HG03565 (cell line): ENCODE results near the gene NTF4.
"Not testable (repeated sequence)": the region's sequence is repeated elsewhere in the genome, so short reads cannot be mapped to it uniquely, and the experiment has no call there.

Experiments
- ATAC-seq: cut with Tn5 transposase; IDR thresholded peaks from one replicate; pipeline ENCODE4 v1.9.1; 2021; ENCODE audit warnings: mild to moderate bottlenecking, moderate library complexity; ENCODE audit not compliant: unreplicated experiment

The NTF4 gene

DNA sequence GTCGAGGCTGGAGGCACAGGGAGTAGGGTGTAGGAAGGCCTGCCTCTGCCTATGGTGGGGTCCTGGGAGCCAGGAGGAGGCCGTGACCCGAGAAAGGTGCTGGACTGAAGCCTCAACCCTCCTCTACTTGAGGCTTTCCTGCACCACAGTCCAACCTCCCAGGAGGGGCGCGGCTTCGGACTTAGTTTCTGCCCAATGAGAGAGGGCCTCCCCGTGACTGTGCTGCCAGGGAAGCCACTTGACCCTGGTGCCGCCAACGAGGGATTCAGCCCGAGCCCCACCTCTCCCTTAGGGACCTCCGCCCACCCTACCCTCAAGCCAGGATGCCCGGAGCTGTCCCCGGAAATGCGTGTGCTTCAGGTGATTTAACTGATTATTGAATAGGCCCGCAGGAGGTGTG, 40.4 kb downstream of the NTF4 start, which contains the start of gene CGB3:
Gene CGB3 (minus strand): TSS at position 101 of the 400 bp plus-strand sequence. CDS start 362 bp downstream, outside the sequence.
- ATAC-seq, result not testable (repeated sequence)

DNA sequence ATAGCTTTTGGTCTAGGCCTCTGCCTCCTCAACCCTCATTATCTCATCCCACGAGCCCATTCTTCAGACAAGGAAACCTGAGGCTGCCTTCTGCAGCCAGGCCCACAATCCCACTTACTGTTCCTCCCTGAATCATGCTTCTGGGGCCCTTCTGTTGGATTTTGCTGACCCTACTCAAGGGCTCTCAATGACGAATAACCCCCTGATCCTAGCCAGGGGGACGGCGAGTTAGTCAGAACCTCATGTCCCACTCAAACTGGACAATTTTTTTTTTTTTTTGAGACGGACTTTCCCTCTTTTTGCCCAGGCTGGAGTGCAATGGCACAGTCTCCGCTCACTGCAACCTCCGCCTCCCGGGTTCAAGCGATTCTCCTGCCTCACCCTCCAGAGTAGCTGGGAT, 42.5 kb downstream of the NTF4 start:
- ATAC-seq, result no peak

DNA sequence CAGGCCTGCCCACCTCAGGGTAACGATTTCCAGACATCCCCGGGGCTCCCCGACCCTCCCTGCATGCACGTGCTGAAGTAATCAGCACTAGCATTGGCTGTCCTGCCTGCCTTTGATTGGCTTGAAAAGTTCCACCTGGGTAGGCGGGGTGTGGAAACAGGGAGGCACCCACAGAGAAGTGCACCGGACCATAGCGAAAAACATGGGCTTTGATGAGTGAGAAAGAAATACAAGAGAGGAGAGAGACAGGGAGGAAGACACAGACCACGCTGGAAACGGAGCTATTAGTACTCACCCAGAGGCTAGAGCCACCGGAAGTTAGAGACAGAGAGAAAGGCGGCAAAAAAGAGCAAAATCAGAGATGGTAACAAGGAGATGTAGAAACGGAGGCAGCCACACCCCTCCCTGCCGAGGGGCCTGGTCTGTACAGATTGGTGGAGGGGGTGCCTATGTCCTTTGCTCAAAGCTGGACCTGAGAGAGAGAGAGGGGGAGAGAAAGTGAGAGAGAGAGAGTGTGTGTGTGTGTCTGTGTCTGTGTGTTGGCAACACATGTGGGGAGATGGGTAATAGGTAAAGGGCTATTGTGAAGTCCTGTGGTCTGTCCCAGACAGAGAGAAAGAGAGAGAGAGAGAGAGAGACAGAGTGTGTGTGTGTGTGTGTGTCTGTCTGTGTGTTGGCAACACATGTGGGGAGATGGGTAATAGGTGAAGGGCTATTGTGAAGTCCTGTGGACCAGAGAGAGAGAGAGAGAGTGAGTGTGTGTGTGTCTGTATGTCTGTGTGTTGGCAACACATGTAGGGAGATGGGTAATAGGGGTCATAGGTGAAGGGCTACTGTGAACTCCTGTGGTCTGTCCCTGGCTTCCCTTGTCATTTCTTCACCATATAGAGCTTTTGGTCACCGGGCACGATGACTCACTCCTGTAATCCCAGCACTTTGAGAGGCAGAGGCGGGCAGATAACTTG, 43.4 kb downstream of the NTF4 start:
- no peak for ATAC-seq

DNA sequence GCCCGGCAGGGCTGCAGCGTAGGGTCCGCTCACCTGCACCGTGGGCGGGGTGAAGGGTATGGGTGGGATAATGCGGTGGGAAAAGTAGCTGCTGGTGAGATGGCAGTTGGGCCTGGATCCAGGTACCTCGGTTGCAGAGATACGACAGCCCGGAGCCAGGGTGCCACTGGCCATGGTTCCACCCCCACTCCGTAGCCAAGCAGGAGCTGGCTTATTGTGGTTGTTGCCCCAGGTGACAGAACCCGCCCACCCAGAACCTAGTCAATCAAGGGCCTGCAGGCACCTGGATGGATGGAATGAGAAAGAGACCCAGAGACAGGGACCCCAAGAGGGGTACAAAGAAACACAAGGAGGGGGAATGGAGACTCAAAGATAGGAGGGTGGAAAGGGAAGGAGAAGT, 44.3 kb downstream of the NTF4 start:
- ATAC-seq, result no peak

DNA sequence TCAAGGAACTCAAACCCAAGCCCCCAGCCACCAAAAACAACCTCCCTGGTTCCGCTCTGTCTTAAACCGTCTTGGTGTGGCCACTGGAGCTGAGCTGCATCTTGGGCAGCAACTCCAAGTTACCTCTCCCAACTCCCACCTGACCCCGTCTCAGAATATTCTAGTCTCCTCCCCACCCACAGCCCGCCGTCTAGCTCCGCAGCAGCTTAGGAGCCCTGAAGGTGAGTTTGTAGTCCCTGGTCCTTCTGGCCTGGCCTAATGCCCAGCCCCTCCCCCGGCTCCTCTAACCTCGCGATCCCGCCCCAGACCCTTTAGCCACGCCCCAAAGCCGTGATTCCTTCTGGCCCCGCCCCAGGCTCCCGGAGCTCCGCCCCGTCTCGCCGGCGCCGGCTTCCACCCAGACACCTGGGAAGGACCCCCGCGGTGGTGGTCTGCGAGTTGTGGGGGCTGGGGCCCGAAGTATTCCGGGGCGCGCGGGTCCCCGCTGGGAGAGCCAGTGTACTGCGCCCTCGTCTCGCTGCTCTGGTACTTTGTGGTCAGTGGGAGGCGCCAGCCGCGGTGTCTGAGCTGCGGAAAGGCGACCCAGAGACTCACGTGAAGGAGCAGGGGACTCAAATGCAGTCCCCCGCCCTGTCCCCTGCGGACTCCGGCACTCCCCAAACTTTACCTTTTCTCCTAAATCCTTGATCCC, 45.2 kb downstream of the NTF4 start:
- no peak for ATAC-seq

DNA sequence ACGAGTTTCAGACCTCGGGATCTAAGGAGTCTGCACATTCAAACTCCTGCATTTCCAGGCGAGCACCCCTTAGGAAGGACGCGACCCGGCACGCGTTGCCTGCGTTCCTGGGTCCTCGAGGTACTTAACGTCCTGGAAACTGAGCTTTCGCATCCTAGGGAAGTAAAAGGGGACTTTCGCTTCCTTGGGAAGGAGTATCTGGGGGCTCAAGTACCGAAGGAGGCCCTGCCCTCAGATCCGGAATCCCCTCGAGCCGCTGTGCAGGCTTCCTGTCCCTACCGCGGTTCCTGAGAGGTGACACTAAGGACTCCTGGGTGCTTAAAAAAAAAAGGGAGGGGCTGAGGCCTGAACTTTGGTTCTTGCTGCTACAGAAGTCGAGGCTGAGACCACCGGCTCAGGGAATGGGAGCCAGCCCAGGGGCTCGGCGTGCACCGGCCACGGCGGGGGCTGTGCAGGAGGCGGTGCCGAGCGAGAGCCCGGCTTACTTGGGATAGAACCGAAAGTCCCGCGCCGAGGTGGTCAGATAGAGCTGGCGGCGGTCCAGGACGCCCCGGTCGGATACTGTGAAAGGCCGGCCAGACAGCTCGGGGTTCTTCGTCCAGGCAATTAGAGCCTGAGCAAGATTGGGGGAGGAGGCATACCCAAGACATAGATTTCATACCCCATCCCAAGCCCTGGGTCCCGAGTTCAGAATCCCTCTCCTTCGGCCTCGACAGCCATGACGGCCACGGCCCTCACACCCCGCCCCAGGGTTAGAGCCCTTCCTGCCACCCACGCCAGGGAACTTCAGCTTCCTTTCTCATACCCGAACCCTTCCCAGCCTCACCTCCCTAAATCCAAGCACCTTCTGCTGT, 46.0 kb downstream of the NTF4 start:
- ATAC-seq, result not testable (repeated sequence)

DNA sequence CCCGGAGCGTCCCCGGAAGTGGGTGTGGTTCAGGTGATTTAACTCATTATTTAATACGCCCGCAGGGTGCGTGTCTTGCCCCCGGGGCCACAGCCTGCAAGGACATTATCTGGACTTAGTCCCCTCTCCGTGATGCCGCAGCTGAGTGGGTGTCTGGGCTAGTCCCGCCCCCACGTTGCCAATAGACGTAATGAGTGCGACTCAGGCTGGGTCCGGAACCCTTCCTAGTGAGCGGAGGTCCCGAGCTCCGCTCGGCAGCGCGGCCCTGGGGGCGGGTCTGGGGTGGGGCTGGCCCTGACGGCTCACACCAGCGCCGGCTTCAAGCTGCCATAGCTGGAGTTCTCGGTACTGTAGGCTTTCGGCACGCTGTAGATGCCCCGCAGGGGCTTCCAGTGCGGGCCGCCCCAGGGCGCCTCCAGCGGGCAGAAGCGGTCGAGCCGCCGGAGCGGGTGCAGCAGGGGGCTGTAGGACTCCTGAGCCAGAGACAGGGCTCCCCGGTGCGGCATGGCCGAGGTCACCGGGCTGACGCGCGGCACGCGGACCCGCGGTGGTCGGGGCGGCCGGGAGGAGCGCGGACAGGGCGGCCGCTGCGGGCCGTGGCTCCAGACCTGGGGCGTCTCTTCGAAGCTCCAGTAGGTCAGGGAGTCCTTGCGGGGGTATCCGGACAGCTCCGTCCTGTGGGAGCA, 46.8 kb downstream of the NTF4 start:
- ATAC-seq, result no peak

DNA sequence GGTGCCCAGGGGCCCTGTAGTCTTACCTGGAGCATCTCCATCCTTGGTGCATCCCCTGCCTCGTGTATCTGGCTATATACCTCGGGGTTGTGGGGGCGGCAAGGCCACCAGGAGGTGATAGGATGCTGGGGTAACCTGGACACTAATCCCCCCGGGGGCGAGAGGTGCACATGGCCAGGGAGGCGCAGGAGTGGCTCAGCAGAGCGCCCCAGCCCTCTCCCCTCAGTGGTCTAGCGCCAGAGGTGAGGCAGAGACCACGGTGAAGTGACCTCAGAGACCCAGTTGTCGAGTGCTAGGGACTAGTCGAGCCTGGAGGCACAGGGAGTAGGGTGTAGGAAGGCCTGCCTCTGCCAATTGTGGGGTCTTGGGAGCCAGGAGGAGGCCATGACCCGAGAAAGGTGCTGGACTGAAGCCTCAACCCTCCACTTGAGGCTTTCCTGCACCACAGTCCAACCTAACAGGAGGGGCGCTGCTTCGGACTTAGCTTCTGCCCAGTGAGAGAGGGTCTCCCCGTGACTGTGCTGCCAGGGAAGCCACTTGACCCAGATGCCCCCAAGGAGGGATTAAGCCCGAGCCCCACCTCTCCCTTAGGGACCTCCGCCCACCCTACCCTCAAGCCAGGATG, 47.5 kb downstream of the NTF4 start, which contains the start of gene LHB:
Gene LHB (minus strand): TSS at position 51 of the 625 bp plus-strand sequence. CDS start 10 bp downstream, at position 41.
- ATAC-seq, result no peak

DNA sequence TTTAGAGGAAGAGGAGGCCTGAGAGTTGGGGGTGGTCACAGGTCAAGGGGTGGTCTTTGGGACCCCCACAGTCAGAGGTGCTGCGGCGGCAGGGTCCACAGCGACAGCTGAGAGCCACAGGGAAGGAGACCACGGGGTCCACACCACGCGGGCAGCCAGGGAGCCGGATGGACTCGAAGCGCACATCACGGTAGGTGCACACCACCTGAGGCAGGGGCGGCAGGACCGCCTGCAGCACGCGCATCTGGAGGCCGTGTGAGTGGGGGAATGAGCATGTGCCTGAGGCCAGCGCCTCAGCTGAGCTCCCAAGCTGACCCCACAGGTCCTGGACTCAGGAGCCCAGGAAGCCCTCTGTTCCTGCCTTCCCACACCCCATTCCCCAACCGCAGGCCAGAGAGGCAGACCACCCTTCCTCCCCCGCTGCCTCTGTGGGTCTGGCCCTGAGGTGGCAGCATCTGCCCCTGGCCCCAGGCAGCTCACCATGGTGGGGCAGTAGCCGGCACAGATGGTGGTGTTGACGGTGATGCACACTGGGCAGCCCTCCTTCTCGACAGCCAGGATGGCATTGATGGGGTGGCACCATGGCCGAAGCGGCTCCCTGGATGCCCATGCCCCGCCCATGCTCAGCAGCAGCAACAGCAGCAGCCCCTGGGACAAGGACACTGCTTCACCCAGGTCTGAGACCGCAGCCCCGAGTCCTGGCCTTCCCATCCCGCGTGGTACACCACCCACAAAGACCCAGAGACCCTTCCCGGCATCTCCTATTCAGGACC, 48.4 kb downstream of the NTF4 start:
- no peak for ATAC-seq

DNA sequence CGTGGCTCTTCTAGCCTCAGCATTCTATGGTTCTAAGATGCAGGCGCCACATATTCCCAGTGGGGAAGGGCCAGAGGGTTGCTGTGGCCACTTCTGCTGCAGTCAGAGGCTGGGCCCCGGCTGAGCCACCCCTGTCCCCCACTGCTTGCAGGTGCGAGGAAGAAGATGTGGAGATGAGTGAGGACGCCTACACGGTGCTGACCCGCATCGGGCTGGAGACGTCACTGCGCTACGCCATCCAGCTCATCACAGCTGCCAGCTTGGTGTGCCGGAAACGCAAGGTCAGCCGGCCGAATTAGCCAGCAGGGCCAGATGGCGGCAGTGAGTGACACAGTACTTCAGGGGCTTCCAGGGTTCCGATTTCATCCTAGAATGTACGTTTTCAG, 49.8 kb downstream of the NTF4 start:
- ATAC-seq, result no peak

DNA sequence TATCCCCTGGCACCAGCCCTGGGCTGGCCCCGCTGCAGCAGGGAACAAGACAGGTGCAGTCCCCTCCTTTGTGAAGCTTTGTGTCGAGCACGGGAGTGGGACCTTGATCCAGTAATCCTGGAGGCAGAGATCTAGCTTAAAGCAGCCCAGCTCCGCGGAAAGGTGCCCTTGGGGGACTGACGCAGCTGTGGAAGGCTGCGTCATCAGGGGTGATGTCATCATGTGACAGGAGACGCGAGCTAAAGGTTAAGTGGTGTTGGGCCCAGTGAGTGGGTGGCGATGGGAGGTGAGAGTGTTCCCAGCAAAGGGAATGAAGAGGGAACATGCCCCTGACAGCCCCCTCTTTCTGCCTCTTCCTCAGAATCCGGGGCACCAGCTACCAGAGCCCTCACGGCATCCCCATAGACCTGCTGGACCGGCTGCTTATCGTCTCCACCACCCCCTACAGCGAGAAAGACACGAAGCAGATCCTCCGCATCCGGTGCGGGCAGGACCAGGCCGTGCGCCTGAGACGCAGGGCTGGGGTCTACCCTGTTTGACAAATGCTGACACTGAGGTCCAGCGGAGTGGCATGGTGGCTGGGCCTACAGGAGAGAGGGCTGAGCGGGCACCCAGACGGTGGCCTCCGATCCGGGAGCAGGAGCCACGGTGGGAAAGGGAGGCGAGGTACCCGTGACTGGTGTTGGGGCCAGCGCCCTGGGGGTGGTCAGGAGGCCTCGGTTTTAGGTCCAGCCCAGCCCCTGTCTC, 50.3 kb downstream of the NTF4 start:
- ATAC-seq, result no peak

DNA sequence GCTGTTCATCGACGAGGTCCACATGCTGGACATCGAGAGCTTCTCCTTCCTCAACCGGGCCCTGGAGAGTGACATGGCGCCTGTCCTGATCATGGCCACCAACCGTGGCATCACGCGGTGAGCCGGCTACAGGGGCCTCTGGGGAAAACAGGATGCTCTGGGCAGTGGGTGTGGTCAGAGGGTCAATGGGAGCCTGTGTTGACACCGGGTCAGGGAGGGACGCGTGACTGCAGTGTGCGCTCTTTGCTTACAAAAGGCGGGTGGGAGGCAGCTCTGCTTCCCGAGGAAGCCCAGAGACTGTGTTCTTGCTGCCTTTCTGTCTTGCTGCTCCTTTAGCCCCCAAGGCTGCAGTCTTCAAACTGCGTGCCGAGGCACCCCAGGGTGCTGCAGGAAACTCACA, 53.4 kb downstream of the NTF4 start:
- no peak for ATAC-seq
